ENCODE results near the gene MAMDC4.

DNA sequence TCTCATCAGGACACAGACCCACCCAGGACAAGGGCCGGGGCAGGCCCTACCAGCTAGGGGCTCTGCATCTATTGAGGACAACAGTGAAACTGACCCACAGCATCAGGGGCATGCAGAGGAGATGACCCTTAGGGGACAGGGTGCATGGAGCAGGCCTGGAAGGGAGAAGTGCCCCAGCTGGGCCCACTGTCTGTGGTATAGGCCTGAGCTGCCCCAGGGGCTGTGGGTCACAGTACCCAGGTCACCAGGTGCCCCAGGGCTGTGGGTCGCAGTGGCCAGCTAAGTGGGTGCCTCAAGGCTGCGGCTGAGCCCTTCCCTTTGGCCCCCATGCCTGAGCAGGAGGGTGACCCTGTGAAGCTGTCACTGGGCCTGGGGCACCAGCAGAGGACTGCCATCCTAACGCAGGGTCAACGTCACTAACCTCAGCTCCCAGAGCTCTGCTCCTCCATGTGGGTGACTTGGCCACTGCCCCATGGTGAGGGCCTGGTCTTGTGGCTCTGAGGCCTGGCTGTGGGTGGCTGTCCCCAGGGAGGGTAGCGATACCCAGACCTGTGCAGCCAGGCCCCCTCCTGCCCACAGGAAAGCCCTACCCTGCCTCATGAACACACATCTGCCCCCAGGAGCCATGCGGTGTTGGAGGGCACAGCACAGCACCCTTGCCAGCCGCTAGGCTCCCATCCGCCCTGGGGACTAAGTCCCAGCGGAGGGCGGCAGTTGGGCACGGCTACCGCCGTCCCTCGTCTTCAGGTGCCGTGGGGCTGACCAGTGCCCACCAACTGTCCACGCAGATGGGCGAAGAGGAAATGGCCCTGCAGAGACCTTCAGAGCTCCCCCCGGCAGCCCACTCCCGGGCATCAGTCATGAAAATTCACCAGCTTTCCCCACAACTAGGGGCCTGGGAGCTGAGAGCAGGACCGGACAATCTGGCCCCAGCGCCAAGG is 9.1 kb downstream of the MAMDC4 start:
- TF ChIP-seq CTCF (IDR thresholded peaks at IDR 0.05; ENCODE audit: poor library complexity) = no peak
- no peak for TF ChIP-seq EZH2 (IDR thresholded peaks at IDR 0.05; ENCODE audit: borderline replicate concordance)
